ENCODE measurements around the gene SUGCT. TPM values are rescaled to one million over a fixed set of nuclear protein-coding genes. Genes with fewer than 3 reads are reported as not detected.

Gene SUGCT
- total RNA-seq, 2 experiments from 2014 or later = not detected

DNA sequence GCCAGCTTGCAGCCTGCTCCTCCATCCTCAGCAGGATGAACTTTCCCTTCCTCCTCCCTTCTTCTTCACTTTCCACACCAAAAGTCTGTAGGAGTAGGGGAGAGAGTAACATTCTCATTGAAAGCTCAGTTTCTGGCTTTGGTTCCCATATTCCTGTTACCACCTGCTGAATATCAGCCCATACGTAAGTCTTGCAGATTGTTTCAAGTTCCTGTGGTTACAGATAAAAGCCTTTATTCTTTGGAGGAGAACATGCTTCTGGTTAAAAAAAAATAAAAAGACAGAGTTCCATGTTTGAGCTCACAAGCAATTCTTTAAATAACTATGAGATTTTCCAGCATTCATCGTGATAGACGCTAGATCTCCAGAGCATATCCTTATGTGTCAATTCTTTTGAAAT, 637.3 kb downstream of the SUGCT start:
- Mint-ChIP-seq H3K27ac (no peak overlapping the region), H3K4me3 (no peak overlapping the region), H3K4me1 (no peaks in the 10 kb centered on the region), H3K9me3 (peaks cover 3% of the 10 kb centered on the region), H3K27me3 (no peaks in the 10 kb centered on the region), H3K36me3 (ENCODE audit: low read depth) (no peaks in the 10 kb centered on the region)
- CTCF ChIA-PET = interaction anchor here (0.5 kb wide), 1 partner anchor 1037 kb away, joined by 3 read pairs; no protein-coding TSS in a partner anchor
- DNase-seq = no peak
- POLR2A ChIA-PET = no interaction called here

- ChIA-PET CTCF (no interaction called here), POLR2A (no interaction called here)
- Mint-ChIP-seq H3K36me3 (ENCODE audit: low read depth) (no peaks in the 10 kb centered on the region), H3K27ac (no peak overlapping the region), H3K9me3 (peaks cover 6% of the 10 kb centered on the region), H3K27me3 (no peaks in the 10 kb centered on the region), H3K4me1 (no peaks in the 10 kb centered on the region), H3K4me3 (no peak overlapping the region)
- DNase-seq = no peak
These were observed 638.9 kb downstream of the SUGCT start for GRCh38 chr7:40773656-40774055.

GRCh38 chr7:40775877-40776276, 641.1 kb downstream of the SUGCT start:
- Mint-ChIP-seq H3K27me3 (no peaks in the 10 kb centered on the region), H3K36me3 (ENCODE audit: low read depth) (no peaks in the 10 kb centered on the region), H3K27ac (no peak overlapping the region), H3K4me3 (no peak overlapping the region), H3K4me1 (no peaks in the 10 kb centered on the region), H3K9me3 (peaks cover 6% of the 10 kb centered on the region)
- no peak for DNase-seq
- CTCF ChIA-PET = no interaction called here
- POLR2A ChIA-PET = no interaction called here

DNA sequence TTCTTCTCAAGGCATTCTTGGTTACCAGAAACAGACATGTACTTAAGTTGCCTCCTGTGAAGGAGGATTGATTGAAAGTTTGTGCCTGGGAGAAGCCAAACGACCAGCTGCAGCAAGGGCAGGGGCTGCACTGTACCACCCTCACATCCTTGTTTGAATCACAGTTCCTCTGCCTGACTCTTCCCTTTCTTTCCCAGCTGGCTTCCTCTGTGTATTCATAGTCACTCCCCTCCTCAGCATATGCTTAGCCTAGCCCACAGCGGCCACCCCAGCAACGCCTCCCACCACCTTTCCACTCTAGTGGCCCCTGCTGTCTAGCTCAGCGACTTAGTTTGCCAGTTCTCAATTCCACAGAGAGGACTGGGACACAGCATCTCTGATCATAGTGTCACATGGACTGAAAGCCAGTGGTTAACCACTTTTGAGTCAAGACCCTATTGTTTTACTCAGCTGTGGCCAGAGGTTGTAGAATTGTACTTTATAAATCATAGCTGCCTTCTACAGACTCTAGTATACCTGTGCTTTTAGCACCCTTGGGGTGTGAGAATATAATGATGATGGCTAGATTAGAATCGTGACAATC, 643.0 kb downstream of the SUGCT start:
- no peak overlapping the region for H3K27ac Mint-ChIP-seq
- CTCF ChIA-PET = no interaction called here
- H3K36me3 Mint-ChIP-seq (ENCODE audit: low read depth) = no peaks in the 10 kb centered on the region
- H3K27me3 Mint-ChIP-seq = no peaks in the 10 kb centered on the region
- POLR2A ChIA-PET = no interaction called here
- H3K4me3 Mint-ChIP-seq = no peak overlapping the region
- H3K4me1 Mint-ChIP-seq = no peaks in the 10 kb centered on the region
- DNase-seq = no peak
- peaks cover 6% of the 10 kb centered on the region for H3K9me3 Mint-ChIP-seq

DNA sequence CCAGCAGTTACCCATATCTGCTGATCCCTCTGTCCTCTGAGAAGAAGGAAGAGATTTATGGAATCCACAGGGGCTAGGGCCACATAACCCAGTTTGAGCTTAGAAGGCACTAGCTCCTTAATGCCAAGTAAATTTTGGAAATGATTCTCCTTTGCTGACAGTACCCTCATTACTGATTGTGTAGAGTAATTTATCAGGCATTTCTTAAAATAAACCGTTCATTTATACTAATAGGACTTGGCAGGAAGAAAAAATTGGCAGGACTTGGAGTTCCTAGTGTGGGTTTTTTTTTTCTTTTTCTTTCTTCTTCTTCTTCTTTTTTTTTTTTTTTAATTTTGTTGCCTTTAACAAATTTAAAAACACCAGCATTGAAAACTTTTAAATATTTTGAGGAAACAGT, 645.7 kb downstream of the SUGCT start:
- Mint-ChIP-seq H3K36me3 (ENCODE audit: low read depth) (no peaks in the 10 kb centered on the region), H3K27me3 (no peaks in the 10 kb centered on the region), H3K4me1 (no peaks in the 10 kb centered on the region), H3K27ac (no peak overlapping the region), H3K4me3 (no peak overlapping the region), H3K9me3 (peaks cover 3% of the 10 kb centered on the region)
- POLR2A ChIA-PET = no interaction called here
- CTCF ChIA-PET = no interaction called here
- no peak for DNase-seq

DNA sequence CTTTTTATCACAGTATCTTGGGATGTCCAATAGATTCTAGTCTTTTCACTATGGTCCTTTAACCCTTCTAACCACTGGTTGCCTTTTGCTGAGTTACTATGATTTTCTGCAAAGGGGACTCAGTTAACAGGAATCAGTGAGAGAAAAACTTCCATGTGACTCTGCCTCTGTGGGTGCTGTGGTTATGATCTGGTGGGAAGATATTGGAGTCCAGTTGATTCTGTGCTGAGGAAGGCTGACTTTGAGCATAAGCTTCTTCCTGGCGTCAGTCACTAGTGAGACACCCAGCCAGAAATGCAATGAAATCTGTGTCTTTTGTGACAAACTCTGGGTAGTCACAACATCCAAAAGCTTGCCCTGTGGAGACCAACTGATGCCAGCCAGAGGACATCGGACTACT, 648.0 kb downstream of the SUGCT start:
- Mint-ChIP-seq H3K9me3 (peaks cover 1% of the 10 kb centered on the region), H3K27me3 (no peaks in the 10 kb centered on the region), H3K36me3 (ENCODE audit: low read depth) (no peaks in the 10 kb centered on the region), H3K4me3 (no peak overlapping the region), H3K27ac (no peak overlapping the region), H3K4me1 (no peaks in the 10 kb centered on the region)
- POLR2A ChIA-PET = no interaction called here
- no peak for DNase-seq
- CTCF ChIA-PET = no interaction called here

- Mint-ChIP-seq H3K4me3 (no peak overlapping the region), H3K9me3 (peaks cover 2% of the 10 kb centered on the region), H3K4me1 (no peaks in the 10 kb centered on the region), H3K27ac (no peak overlapping the region), H3K36me3 (ENCODE audit: low read depth) (no peaks in the 10 kb centered on the region), H3K27me3 (no peaks in the 10 kb centered on the region)
- ChIA-PET POLR2A (no interaction called here), CTCF (no interaction called here)
- no peak for DNase-seq
These were observed 649.4 kb downstream of the SUGCT start for GRCh38 chr7:40784176-40784575.

DNA sequence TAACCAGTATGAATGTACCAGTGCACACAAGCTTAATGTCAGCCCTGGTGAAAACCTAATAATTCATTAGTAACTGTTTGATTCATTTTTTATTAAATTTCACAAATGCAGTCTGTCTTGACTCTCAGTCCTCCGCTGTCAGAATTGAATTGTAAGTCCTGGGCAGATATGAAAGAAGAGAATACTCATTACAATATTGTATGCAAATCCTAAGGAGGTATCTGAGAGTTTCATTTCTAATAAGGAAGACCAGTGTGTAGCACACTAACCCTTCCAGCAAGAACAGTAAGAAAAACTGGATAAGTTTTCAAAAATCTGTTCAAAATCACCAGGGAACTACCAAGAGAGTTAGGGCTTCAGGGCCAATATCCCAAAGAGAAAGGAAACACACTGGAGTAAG, 652.1 kb downstream of the SUGCT start:
- POLR2A ChIA-PET = no interaction called here
- DNase-seq = no peak
- Mint-ChIP-seq H3K9me3 (peaks cover 2% of the 10 kb centered on the region), H3K4me1 (no peaks in the 10 kb centered on the region), H3K4me3 (no peak overlapping the region), H3K27ac (no peak overlapping the region), H3K36me3 (ENCODE audit: low read depth) (no peaks in the 10 kb centered on the region), H3K27me3 (no peaks in the 10 kb centered on the region)
- CTCF ChIA-PET = no interaction called here

DNA sequence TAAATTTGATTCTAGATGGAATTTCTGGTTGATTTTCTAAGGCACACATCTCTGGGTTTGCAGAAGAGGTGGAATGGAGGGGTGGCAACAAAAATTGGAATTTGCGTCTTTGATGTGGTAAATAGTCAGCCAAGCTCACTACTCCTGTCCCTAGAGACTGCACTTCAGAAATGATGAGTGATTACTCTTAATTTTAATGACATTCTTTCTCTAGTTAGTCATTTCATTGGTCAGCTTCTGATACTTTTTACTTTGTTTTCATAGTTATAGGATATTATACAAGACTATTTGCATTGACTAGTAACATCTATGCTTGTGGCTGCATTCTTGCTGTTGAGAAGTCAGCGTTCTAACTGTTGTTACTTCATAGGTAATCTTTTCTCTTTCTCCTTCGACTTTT, 658.3 kb downstream of the SUGCT start:
- peaks cover 2% of the 10 kb centered on the region for H3K9me3 Mint-ChIP-seq
- DNase-seq = no peak
- H3K4me3 Mint-ChIP-seq = no peak overlapping the region
- no peak overlapping the region for H3K27ac Mint-ChIP-seq
- ChIA-PET CTCF (no interaction called here), POLR2A (no interaction called here)
- H3K36me3 Mint-ChIP-seq (ENCODE audit: low read depth) = no peaks in the 10 kb centered on the region
- H3K4me1 Mint-ChIP-seq = no peaks in the 10 kb centered on the region
- no peaks in the 10 kb centered on the region for H3K27me3 Mint-ChIP-seq

GRCh38 chr7:40795607-40796006, 660.8 kb downstream of the SUGCT start:
- Mint-ChIP-seq H3K4me3 (no peak overlapping the region), H3K4me1 (no peaks in the 10 kb centered on the region), H3K9me3 (no peaks in the 10 kb centered on the region), H3K36me3 (ENCODE audit: low read depth) (no peaks in the 10 kb centered on the region), H3K27me3 (no peaks in the 10 kb centered on the region), H3K27ac (no peak overlapping the region)
- CTCF ChIA-PET = no interaction called here
- DNase-seq = no peak
- POLR2A ChIA-PET = no interaction called here

- Mint-ChIP-seq H3K4me3 (no peak overlapping the region), H3K27ac (no peak overlapping the region), H3K9me3 (no peaks in the 10 kb centered on the region), H3K4me1 (no peaks in the 10 kb centered on the region), H3K36me3 (ENCODE audit: low read depth) (no peaks in the 10 kb centered on the region), H3K27me3 (no peaks in the 10 kb centered on the region)
- ChIA-PET CTCF (no interaction called here), POLR2A (no interaction called here)
- DNase-seq = no peak
These were observed 661.9 kb downstream of the SUGCT start for GRCh38 chr7:40796723-40797122.

GRCh38 chr7:40798613-40799012, 663.8 kb downstream of the SUGCT start:
- no peak for DNase-seq
- no peaks in the 10 kb centered on the region for H3K4me1 Mint-ChIP-seq
- H3K27me3 Mint-ChIP-seq = no peaks in the 10 kb centered on the region
- H3K9me3 Mint-ChIP-seq = peaks cover 3% of the 10 kb centered on the region
- no peak overlapping the region for H3K27ac Mint-ChIP-seq
- CTCF ChIA-PET = no interaction called here
- no peak overlapping the region for H3K4me3 Mint-ChIP-seq
- POLR2A ChIA-PET = no interaction called here
- no peaks in the 10 kb centered on the region for H3K36me3 Mint-ChIP-seq (ENCODE audit: low read depth)

DNA sequence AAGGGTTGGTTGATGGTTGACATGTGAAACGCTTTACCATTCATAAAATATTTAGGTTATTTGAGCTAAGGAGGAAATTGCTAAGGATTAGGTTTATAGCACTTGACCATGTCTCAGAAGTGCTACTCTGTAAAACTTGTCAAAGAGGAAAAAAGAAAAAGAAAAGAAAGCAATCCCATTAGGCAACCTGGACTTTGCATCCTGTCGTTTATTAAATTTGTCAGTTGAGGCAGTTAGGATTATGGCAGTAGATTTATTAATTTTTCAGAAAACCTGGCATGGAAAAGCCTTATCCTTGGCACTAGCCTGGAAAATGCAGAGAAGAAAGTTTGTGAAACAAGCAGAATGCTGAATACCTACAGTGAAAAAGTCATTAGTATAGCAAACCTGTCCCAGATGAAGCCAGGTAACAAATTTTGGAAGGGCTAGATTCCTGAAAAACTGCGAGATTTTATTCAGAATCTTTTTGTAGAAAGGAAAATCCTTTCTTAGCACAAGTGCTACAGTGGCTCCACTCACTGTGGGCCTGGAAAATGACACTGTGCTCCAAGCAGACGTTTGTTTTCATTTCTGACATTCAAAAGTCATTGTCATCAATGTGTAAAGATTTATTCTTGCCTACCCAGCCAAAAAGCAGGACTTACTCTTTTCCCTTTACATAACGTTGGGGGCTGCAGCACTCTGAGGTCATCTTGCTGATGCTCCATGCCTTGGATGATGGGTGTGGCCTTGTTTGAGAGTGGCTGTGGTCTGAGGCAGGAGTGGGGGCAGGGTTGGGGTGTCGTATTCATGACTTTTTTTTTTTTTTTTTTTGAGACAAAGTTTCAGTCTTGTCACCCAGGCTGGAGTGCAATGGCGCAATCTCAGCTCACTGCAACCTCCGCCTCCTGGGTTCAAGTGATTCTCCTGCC, 664.9 kb downstream of the SUGCT start:
- peaks cover 3% of the 10 kb centered on the region for H3K9me3 Mint-ChIP-seq
- CTCF ChIA-PET = no interaction called here

GRCh38 chr7:40800771-40801170, 666.0 kb downstream of the SUGCT start:
- Mint-ChIP-seq H3K4me3 (no peak overlapping the region), H3K36me3 (ENCODE audit: low read depth) (no peaks in the 10 kb centered on the region), H3K4me1 (no peaks in the 10 kb centered on the region), H3K27ac (no peak overlapping the region), H3K27me3 (no peaks in the 10 kb centered on the region), H3K9me3 (peaks cover 3% of the 10 kb centered on the region)
- ChIA-PET POLR2A (no interaction called here), CTCF (no interaction called here)
- no peak for DNase-seq

More for the DNA sequence above, 664.9 kb downstream of the SUGCT start:
- Mint-ChIP-seq H3K4me1 (no peaks in the 10 kb centered on the region), H3K4me3 (no peak overlapping the region), H3K27me3 (no peaks in the 10 kb centered on the region), H3K27ac (no peak overlapping the region), H3K36me3 (ENCODE audit: low read depth) (no peaks in the 10 kb centered on the region)
- DNase-seq = no peak
- POLR2A ChIA-PET = no interaction called here

Measured in activated CD4-positive, alpha-beta memory T cell treated with anti-CD3 and anti-CD28 coated beads, Interleukin-2, amount 10 ng/mL, durations not matched to agents 7 days and 5 days (primary cell).